Measurements from ENCODE around the gene HOXB13. TPM values are rescaled to one million over a fixed set of nuclear protein-coding genes. Genes with fewer than 3 reads are reported as not detected.

Gene HOXB13
- total and polyA plus RNA-seq, 2 experiments from 2014 or later, result not detected

GRCh38 chr17:48747445-48748363, 19.2 kb upstream of the HOXB13 start (continued):
- TF ChIP-seq REST (IDR thresholded peaks at IDR 0.05; ENCODE audit: unreplicated experiment) (no peak), CTCF (conservative IDR thresholded peaks at IDR 0.05; ENCODE audit: low read depth in 2 of 2) (no peak), ETS1 (IDR thresholded peaks at IDR 0.05) (no peak), CREB1 (CRISPR knock-in tag; IDR thresholded peaks at IDR 0.05; ENCODE audit: low read depth) (no peak), EZH2phosphoT487 (IDR thresholded peaks at IDR 0.05; ENCODE audit: unreplicated experiment) (peak; percentile 50), POLR2AphosphoS5 (IDR thresholded peaks at IDR 0.05; ENCODE audit: low read depth) (no peak), ZNF331 (CRISPR knock-in tag; IDR thresholded peaks at IDR 0.05; ENCODE audit: low read depth) (no peak), EZH2 (IDR thresholded peaks at IDR 0.05; ENCODE audit: low read depth, unreplicated experiment) (peak; percentile 97), NANOG (IDR thresholded peaks at IDR 0.05; ENCODE audit: borderline replicate concordance) (no peak)

- peaks cover 100% of the 10 kb centered on the region for H3K27me3 ChIP-seq (ENCODE audit: insufficient read depth)
- Mint-ChIP-seq H3K27me3 (ENCODE audit: insufficient read depth, low read depth, poor library complexity) (peaks cover 99% of the 10 kb centered on the region), H3K27ac (no peak overlapping the region), H3K4me3 (peak overlapping the region; percentile 25; the same call in 1 of the 3 replicates), H3K9me3 (no peaks in the 10 kb centered on the region), H3K36me3 (ENCODE audit: low read depth) (no peaks in the 10 kb centered on the region), H3K4me1 (peaks cover 17% of the 10 kb centered on the region)
- DNase-seq (ENCODE audit: low spot score), result peak; percentile 43
- no peaks in the 10 kb centered on the region for H3K79me2 ChIP-seq (replicated peaks; ENCODE audit: insufficient read depth)
- peaks cover 32% of the 10 kb centered on the region for H3F3A ChIP-seq (replicated peaks; ENCODE audit: low read depth)
- no peak overlapping the region for H2AFZ ChIP-seq
- ATAC-seq, result peak; percentile 12; the same call in 2 of the 3 replicates
- no peaks in the 10 kb centered on the region for H3K9me2 ChIP-seq (ENCODE audit: insufficient read depth)
- H3K27ac ChIP-seq (ENCODE audit: low read depth), result no peak overlapping the region
- peaks cover 23% of the 10 kb centered on the region for H3K4me1 ChIP-seq (ENCODE audit: insufficient read depth)
- peaks cover 54% of the 10 kb centered on the region for H4K20me1 ChIP-seq (replicated peaks; ENCODE audit: insufficient read depth)
- H3K4me2 ChIP-seq, result peak overlapping the region; percentile 62
- TF ChIP-seq REST (IDR thresholded peaks at IDR 0.05; ENCODE audit: unreplicated experiment) (no peak), CTCF (conservative IDR thresholded peaks at IDR 0.05; ENCODE audit: low read depth in 2 of 2) (no peak), EZH2 (IDR thresholded peaks at IDR 0.05; ENCODE audit: low read depth, unreplicated experiment) (peak; percentile 94)
- H3K36me3 ChIP-seq (ENCODE audit: insufficient read depth), result no peaks in the 10 kb centered on the region; the same call in 1 of the 2 replicates
- 0 out of 2 replicates have a peak overlapping the region, but pooled peaks have one; percentile 26 for H3K4me3 ChIP-seq
Observed at GRCh38 chr17:48746916-48747444, 18.4 kb upstream of the HOXB13 start.

Measured in GM23338 (cell line).